ENCODE results near the gene CD27.

DNA sequence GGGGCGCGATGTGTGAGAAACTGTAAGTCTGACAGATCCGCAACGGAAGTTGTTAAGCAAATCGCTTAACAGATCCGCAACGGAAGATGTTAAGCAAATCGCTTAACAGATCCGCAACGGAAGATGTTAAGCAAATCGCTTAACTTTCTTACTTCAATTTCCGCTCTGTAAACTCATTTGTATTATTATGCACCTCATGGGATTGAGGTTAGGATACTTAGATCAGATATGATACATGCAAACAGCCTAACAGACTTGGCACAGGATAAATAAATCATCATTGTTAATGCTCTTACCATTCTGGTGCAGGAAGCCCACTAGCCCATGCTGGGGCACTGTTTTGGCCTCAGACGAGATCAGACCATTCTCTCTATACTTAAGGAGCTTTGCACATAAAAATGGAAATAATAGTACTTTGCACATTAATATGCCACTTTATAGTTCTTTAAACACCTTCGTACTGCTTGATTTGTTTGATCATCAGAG, 49.5 kb downstream of the CD27 start:
- TF ChIP-seq, protein P1, sequence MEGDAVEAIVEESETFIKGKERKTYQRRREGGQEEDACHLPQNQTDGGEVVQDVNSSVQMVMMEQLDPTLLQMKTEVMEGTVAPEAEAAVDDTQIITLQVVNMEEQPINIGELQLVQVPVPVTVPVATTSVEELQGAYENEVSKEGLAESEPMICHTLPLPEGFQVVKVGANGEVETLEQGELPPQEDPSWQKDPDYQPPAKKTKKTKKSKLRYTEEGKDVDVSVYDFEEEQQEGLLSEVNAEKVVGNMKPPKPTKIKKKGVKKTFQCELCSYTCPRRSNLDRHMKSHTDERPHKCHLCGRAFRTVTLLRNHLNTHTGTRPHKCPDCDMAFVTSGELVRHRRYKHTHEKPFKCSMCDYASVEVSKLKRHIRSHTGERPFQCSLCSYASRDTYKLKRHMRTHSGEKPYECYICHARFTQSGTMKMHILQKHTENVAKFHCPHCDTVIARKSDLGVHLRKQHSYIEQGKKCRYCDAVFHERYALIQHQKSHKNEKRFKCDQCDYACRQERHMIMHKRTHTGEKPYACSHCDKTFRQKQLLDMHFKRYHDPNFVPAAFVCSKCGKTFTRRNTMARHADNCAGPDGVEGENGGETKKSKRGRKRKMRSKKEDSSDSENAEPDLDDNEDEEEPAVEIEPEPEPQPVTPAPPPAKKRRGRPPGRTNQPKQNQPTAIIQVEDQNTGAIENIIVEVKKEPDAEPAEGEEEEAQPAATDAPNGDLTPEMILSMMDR (conservative IDR thresholded peaks at IDR 0.05; ENCODE audit: low read depth, low read length): peak; percentile 35; the same call in 1 of the 2 replicates
- TF ChIP-seq EZH2 (IDR thresholded peaks at IDR 0.05; ENCODE audit: borderline replicate concordance, low read depth, low read length, poor library complexity, severe bottlenecking): no peak
